ENCODE measurements around the gene DTNB.

GRCh38 chr2:25532521-25532920, 140.9 kb downstream of the DTNB start:
- TF ChIP-seq CTCF (IDR thresholded peaks at IDR 0.05; ENCODE audit: insufficient read depth, low read length) (no peak), POLR2AphosphoS5 (IDR thresholded peaks at IDR 0.05; ENCODE audit: low read depth) (no peak), SPI1 (IDR thresholded peaks at IDR 0.05; ENCODE audit: borderline replicate concordance, low read depth) (no peak)
